Measurements from ENCODE around the gene SMARCA1. TPM values are rescaled to one million over a fixed set of nuclear protein-coding genes. Genes with fewer than 3 reads are reported as not detected.

The SMARCA1 gene
- total and polyA plus RNA-seq, 2 of the 13 experiments (the other 11 are each of a cell fraction or from before 2014, with no cell fraction given) = 97.7 to 145 TPM

DNA sequence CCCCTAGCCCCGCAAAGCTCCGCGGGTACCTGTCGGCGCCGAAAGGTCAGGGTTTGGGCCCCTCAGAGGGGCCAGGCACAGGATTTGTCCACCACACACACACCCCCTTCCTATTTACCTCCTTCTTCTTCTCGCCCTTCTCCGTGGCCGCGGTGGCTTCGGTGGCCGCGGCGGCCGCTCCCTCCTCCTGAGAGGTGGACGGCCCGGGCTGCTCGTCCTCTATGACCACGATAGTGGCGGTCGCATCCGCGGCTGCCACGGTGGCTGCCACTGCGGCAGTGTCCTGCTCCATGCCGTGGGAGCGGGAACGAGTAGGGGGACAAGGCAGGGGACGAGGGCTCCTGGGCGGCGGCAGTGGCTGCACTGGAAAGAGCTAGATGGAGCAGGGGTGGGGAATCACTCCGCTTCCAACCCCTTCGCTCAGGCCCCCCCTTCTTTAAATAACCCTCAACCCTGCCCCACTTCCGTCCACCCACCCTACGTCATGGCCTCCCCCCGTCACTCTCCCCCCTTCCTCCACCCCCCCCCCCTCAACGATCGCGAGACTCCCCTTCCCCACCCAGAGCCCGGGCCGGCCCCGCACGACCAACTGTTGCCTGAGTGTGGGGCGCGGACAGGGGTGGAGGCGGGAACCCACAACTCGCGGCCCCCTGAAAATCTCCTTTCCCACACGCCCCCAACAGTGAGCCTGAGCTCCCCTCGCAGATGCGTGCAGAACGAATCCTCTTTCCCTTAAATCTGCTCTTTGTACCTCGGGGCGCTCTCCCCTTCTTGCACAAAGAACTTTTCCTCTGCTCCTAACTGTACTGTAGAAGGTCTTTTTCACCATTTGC, at the start of gene SMARCA1 (continued):
- no peak for TF ChIP-seq SOX13 (IDR thresholded peaks at IDR 0.05)
- TF ChIP-seq SOX13 (CRISPR knock-in tag; conservative IDR thresholded peaks at IDR 0.05 in 1 of 2, IDR thresholded peaks at IDR 0.05 in 1 of 2) = peak in 1 of 2 experiments; percentile 4; a peak in 1 of 4 replicates
- TF ChIP-seq SIN3A (IDR thresholded peaks at IDR 0.05; ENCODE audit: borderline replicate concordance, low read depth, low read length) = peak; percentile 62; the same call in 1 of the 2 replicates
- peak; percentile 97 for TF ChIP-seq RBFOX2 (IDR thresholded peaks at IDR 0.05; ENCODE audit: low read depth, low read length)
- no peak for TF ChIP-seq NR3C1 (CRISPR knock-in tag; IDR thresholded peaks at IDR 0.05)
- no peak for TF ChIP-seq ZNF251 (CRISPR knock-in tag; IDR thresholded peaks at IDR 0.05)
- 0 out of 2 replicates have a peak, but pooled peaks have one; percentile 13 for TF ChIP-seq GATAD1 (CRISPR knock-in tag; IDR thresholded peaks at IDR 0.05)
- TF ChIP-seq GFI1 (CRISPR knock-in tag; IDR thresholded peaks at IDR 0.05; ENCODE audit: borderline replicate concordance) = 0 out of 2 replicates have a peak, but pooled peaks have one; percentile 15
- TF ChIP-seq ZNF746 (CRISPR knock-in tag; IDR thresholded peaks at IDR 0.05) = 0 out of 2 replicates have a peak, but pooled peaks have one; percentile 24
- 0 out of 2 replicates have a peak, but pooled peaks have one; percentile 22 for TF ChIP-seq ZNF331 (CRISPR knock-in tag; IDR thresholded peaks at IDR 0.05)
- no peak for TF ChIP-seq EED (CRISPR knock-in tag; IDR thresholded peaks at IDR 0.05)
- TF ChIP-seq, protein P1, sequence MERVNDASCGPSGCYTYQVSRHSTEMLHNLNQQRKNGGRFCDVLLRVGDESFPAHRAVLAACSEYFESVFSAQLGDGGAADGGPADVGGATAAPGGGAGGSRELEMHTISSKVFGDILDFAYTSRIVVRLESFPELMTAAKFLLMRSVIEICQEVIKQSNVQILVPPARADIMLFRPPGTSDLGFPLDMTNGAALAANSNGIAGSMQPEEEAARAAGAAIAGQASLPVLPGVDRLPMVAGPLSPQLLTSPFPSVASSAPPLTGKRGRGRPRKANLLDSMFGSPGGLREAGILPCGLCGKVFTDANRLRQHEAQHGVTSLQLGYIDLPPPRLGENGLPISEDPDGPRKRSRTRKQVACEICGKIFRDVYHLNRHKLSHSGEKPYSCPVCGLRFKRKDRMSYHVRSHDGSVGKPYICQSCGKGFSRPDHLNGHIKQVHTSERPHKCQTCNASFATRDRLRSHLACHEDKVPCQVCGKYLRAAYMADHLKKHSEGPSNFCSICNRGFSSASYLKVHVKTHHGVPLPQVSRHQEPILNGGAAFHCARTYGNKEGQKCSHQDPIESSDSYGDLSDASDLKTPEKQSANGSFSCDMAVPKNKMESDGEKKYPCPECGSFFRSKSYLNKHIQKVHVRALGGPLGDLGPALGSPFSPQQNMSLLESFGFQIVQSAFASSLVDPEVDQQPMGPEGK (CRISPR knock-in tag; IDR thresholded peaks at IDR 0.05) = peak; percentile 86
- TF ChIP-seq, protein P2, sequence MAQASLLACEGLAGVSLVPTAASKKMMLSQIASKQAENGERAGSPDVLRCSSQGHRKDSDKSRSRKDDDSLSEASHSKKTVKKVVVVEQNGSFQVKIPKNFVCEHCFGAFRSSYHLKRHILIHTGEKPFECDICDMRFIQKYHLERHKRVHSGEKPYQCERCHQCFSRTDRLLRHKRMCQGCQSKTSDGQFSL (CRISPR knock-in tag; IDR thresholded peaks at IDR 0.05) = peak; percentile 88
- peak; percentile 44; the same call in 1 of the 2 replicates for TF ChIP-seq ETV5 (CRISPR knock-in tag; IDR thresholded peaks at IDR 0.05; ENCODE audit: borderline replicate concordance)
- TF ChIP-seq, protein P3, sequence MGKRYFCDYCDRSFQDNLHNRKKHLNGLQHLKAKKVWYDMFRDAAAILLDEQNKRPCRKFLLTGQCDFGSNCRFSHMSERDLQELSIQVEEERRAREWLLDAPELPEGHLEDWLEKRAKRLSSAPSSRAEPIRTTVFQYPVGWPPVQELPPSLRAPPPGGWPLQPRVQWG (CRISPR knock-in tag; IDR thresholded peaks at IDR 0.05; ENCODE audit: borderline replicate concordance, low read depth) = no peak
- TF ChIP-seq HOXA3 (CRISPR knock-in tag; IDR thresholded peaks at IDR 0.05) = peak; percentile 27; the same call in 1 of the 2 replicates
- 0 out of 2 replicates have a peak, but pooled peaks have one; percentile 16 for TF ChIP-seq NAIF1 (CRISPR knock-in tag; IDR thresholded peaks at IDR 0.05; ENCODE audit: borderline replicate concordance)
- TF ChIP-seq CBX1 (IDR thresholded peaks at IDR 0.05; ENCODE audit: low read depth) = peak; percentile 49
- TF ChIP-seq SAP130 (CRISPR knock-in tag; IDR thresholded peaks at IDR 0.05; ENCODE audit: low read depth) = peak; percentile 49; the same call in 1 of the 2 replicates
- TF ChIP-seq TCF12 (IDR thresholded peaks at IDR 0.05) = no peak
- 0 out of 2 replicates have a peak, but pooled peaks have one; percentile 28 for TF ChIP-seq TCF12 (CRISPR knock-in tag; IDR thresholded peaks at IDR 0.05)
- TF ChIP-seq ELF1 (CRISPR knock-in tag; IDR thresholded peaks at IDR 0.05) = no peak
- TF ChIP-seq MED1 (CRISPR knock-in tag; IDR thresholded peaks at IDR 0.05) = peak; percentile 41; the same call in 1 of the 2 replicates
- TF ChIP-seq ZNF768 (CRISPR knock-in tag; IDR thresholded peaks at IDR 0.05) = peak; percentile 41; the same call in 1 of the 2 replicates
- TF ChIP-seq SRY (CRISPR knock-in tag; IDR thresholded peaks at IDR 0.05) = no peak; the same call in 1 of the 2 replicates
- no peak for TF ChIP-seq LCORL (IDR thresholded peaks at IDR 0.05)
- peak; percentile 23; the same call in 1 of the 2 replicates for TF ChIP-seq LCORL (CRISPR knock-in tag; IDR thresholded peaks at IDR 0.05)
- peak; percentile 39 for TF ChIP-seq ASH2L (IDR thresholded peaks at IDR 0.05; ENCODE audit: insufficient read length, low read depth, low read length)
- TF ChIP-seq ADNP (CRISPR knock-in tag; IDR thresholded peaks at IDR 0.05) = no peak
